Lower leg skin (tissue), 4 donors: ENCODE measurements around the gene MBOAT2. TPM values are rescaled to one million over a fixed set of nuclear protein-coding genes. Genes with fewer than 3 reads are reported as not detected.

ENCODE experiments used
- DNase-seq, 2 donors: peaks; one replicate each; pipeline ENCODE4 v3.0.0-alpha.2; 2019; ENCODE audit warnings: low spot score in 2 of 2
- H3K4me3 ChIP-seq: fragments of 200-600 bp; sonication (generic); 2 replicates; pipeline ENCODE4 v1.5.1; 2017; ENCODE audit warnings: mild to moderate bottlenecking, low read depth; ENCODE audit not compliant: poor library complexity, severe bottlenecking
- CTCF ChIP-seq, 3 donors: fragments of 450-650 bp; IDR thresholded peaks; one replicate each; pipeline ENCODE4 v1.5.1; 2016; ENCODE audit warnings: antibody characterized with exemption in 3 of 3, mild to moderate bottlenecking in 3 of 3, moderate library complexity in 2 of 3
- POLR2A ChIP-seq, 2 donors: fragments of 450-650 bp; IDR thresholded peaks; one replicate each; pipeline ENCODE4 v1.6.1; 2016 to 2017; ENCODE audit warnings: antibody characterized with exemption in 2 of 2, mild to moderate bottlenecking in 1 of 2, moderate library complexity in 1 of 2
- WGBS, 2 donors: methylation state at CpG; one replicate each; pipeline ENCODE4 v1.1.5; 2018; 5-methylcytosine and 5-hydroxymethylcytosine counted together
- intact Hi-C: fragments of 100-400 bp; cut with DNase I; formaldehyde crosslinking; loops from one replicate; pipeline ENCODE4 v1.15.0; 2023; ENCODE audit warnings: low total_unique reads
- total RNA-seq, 4 donors: library from RNA; depleted of rRNA; stranded (reverse); fragments of >200 nt; gene quantifications; one replicate each; pipeline ENCODE4 v1.1.0, GENCODE V29; 2016

The MBOAT2 gene
- total RNA-seq, 4 donors from 2014 or later: 47.2 to 92.3 (median 76.4) TPM

- DNase-seq: peak in 1 of 2 donors; percentile 6
- intact Hi-C loops: no loop called here
- 90 to 92% methylated on average over 4 of the region's 4 CpGs for WGBS, 2 donors
Measured at GRCh38 chr2:8877332-8877731, 126.2 kb downstream of the MBOAT2 start.

GRCh38 chr2:8876628-8877027 is 126.9 kb downstream of the MBOAT2 start:
- DNase-seq: no peak
- H3K4me3 ChIP-seq: no peak overlapping the region
- intact Hi-C loops: no loop called here
- TF ChIP-seq POLR2A (IDR thresholded peaks at IDR 0.05): no peak
- TF ChIP-seq CTCF (IDR thresholded peaks at IDR 0.05): no peak

More at GRCh38 chr2:8877332-8877731, 126.2 kb downstream of the MBOAT2 start:
- no peak overlapping the region for H3K4me3 ChIP-seq
- TF ChIP-seq POLR2A (IDR thresholded peaks at IDR 0.05) (no peak), CTCF (IDR thresholded peaks at IDR 0.05) (no peak)

GRCh38 chr2:8872821-8873432 is 130.6 kb downstream of the MBOAT2 start:
- intact Hi-C loops: no loop called here
- no peak for DNase-seq
- H3K4me3 ChIP-seq: no peak overlapping the region
- 52 to 57% methylated on average over 11 of the region's 11 CpGs for WGBS, 2 donors
- TF ChIP-seq CTCF (IDR thresholded peaks at IDR 0.05) (no peak), POLR2A (IDR thresholded peaks at IDR 0.05) (no peak)

- no peak overlapping the region for H3K4me3 ChIP-seq
- 81 to 83% methylated on average over 2 of the region's 2 CpGs for WGBS, 2 donors
- intact Hi-C loops: no loop called here
- DNase-seq: no peak
- TF ChIP-seq CTCF (IDR thresholded peaks at IDR 0.05): no peak
- no peak for TF ChIP-seq POLR2A (IDR thresholded peaks at IDR 0.05)
Measured at GRCh38 chr2:8870441-8870840, 133.0 kb downstream of the MBOAT2 start.

GRCh38 chr2:8867363-8867762 is 136.1 kb downstream of the MBOAT2 start:
- WGBS, 2 donors: 82 to 89% methylated on average over 3 of the region's 3 CpGs
- intact Hi-C loops: no loop called here
- no peak overlapping the region for H3K4me3 ChIP-seq
- no peak for DNase-seq
- TF ChIP-seq POLR2A (IDR thresholded peaks at IDR 0.05) (no peak), CTCF (IDR thresholded peaks at IDR 0.05) (no peak)
